Stromal cell of bone marrow (primary cell): ENCODE data around the gene MIA3.
A peak's percentile ranks its signal among the peaks of the same experiment; 100 is the strongest.
"Not testable (repeated sequence)": the region's sequence is repeated elsewhere in the genome, so short reads cannot be mapped to it uniquely, and the experiment has no call there.

ENCODE experiments used
- DNase-seq: peaks from one replicate; pipeline ENCODE4 v3.0.0-alpha.2; 2012; ENCODE audit warnings: low read depth

MIA3 gene

DNA sequence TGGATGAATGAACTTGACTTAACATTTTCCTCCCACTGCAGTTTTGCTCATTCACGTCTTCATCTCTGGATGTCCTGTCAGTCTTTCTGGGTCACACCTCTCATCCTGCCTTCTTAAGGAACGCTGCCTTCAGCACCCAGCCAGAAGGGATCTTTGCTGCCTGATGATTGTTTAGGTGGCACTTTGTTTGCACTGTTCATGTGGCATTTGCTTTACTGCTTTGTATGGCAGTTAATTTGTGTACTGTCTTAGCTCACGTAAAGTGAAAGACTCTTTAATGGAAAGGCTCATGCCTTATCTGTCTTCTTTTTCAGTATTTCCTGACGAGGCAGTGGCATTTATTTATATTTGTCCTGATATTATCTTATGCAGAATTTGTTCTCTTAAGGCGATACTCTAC is 4.9 kb downstream of the MIA3 start:
- DNase-seq: no peak

DNA sequence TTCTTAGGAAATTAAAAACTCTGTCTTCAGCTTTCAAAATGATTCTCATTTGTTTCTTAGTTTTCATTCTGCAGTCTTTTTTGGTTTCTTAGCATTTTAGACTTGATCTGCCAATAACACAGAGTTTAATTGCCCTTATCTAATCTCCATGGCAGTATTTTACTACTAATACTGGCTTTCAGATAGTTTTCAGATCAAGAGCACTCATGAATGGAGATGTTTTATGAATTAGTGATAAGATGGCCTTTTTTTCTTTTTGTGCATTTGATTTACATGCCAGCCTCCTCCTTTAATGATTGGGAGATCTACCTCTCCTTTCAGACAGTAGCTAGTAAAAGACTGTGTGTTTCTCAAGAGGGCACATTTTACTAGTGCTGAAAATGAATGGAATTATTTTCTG is 5.6 kb downstream of the MIA3 start:
- no peak for DNase-seq

DNA sequence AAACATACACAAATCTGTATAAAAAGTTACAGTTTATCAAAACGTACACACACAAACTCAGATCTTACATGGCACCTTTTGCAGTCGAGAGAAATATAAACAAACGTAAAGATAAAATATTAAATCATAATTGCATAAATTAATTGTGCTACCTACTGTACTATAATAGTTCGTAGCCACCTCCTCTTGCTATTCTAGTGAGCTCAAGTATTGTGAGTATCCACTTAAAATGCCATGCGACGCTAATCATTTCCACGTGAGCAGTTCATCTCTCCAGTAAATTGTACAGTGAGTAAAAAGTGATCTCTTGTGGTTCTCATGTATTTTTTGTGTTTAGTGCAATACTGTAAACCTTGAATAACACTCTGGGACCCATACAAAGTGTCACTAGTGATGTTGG is 6.3 kb downstream of the MIA3 start:
- DNase-seq: no peak

DNA sequence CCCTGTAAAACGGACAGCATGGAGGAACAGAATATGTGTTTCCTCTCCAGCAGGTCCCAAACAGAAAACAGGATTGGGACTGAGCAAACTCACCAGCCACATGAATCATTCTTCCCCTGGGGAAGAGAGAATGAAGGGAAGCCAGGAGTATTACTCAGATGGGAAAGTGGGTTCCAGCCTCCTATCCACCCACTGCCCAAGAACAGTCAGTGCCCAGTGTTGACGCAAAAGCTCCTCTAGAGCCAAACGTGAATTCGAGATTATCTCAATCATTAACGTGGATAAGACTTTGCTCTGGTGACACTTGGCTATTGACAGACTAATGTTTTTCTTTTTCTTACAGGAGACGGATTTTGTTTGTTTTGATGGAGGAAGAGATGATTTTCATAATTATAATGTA is 9.3 kb downstream of the MIA3 start:
- DNase-seq: peak; percentile 96

DNA sequence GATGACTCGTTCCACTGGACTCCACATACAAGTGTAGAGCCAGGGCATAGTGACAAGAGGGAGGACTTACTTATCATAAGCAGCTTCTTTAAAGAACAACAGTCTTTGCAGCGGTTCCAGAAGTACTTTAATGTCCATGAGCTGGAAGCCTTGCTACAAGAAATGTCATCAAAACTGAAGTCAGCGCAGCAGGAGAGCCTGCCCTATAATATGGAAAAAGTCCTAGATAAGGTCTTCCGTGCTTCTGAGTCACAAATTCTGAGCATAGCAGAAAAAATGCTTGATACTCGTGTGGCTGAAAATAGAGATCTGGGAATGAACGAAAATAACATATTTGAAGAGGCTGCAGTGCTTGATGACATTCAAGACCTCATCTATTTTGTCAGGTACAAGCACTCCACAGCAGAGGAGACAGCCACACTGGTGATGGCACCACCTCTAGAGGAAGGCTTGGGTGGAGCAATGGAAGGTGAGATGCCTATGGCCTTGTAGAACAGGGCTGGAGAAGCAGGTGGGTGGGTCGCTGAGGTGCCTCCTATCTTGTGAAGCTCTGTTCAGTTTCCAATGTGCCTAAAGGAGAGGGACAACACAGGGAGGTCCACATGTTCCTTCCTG is 12.1 kb downstream of the MIA3 start:
- no peak for DNase-seq

DNA sequence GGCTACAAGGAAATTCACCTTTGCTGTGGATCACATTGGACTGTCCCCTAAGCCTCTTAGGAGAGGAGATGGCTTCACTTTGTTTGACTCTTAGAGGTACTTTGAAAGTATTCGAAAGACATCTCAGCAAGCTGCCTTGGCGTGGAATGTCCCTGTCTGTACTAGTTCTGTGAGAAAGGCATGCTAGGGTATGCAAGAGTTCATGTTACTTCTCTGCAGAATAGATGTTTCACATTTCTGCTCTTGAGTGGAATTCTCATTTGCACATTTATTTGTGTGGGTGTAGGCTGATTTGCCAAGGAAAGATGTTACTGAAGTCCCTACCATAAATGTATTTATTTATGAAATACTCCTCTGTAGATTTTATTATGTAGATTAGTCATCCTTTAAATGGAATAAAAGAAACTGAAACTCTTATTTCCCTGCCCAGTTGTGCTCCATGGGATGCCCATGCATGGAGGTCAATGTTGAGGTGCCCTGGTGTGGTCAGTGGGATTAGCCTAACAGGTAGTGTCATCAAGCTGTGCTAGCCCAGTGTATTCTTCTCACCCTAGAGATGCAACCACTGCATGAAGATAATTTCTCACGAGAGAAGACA is 13.8 kb downstream of the MIA3 start:
- DNase-seq: no peak

DNA sequence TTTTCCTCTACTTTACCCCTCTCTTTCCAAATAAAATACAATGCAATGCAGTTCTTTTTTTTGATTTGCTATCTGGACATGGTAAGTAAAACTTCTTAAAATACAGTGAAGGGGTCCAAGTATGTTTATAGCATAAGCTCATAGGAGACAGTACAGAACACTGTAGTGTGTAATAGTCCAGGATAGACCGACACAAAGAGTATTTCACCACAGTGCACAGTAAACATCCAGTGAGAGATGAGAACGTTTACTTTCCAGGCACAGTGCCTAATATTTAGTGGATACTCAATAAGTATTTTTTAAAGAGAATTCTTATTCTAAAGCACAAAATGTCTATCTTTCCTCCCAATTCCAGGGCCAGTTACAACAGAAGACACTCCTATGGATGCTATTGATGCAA is 14.9 kb downstream of the MIA3 start:
- no peak for DNase-seq

DNA sequence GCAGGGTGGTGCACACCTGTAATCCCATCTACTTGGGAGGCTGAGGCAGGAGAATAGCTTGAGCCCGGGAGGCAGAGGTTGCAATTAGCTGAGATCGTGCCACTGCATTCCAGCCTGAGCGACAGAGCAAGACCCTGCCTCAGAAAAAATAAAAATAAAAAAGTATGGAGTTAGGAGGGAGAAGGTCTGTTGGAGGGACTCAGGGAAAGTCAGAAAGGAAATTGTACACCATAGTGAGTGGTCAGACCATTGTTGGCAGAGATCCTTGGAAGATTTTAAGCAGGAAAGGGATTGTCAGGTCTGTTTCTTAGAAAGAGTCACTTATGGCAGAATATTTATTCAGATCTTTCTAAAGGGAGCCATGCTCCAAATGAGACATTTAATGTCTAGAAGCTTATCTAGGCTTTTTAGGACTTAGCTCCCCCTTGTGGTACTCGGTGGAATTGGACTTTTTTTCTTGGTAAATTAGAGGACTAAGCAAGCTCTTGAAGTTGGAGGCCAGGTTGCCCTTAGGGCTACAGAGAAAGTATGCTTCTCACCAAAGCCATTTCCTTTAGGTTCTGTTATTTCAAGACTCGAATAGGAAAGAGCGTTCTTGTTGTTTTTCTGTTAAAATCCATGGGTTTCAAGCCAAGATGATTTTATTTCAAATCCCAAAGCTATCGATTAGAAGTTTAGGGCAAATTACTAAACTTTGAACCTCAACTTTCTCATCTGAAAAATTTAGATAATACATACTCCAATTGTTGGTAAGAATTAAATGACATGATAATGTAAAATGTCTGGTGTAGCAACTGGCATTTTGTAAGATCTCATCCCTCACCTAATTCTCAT is 16.5 kb downstream of the MIA3 start:
- peak; percentile 83 for DNase-seq

DNA sequence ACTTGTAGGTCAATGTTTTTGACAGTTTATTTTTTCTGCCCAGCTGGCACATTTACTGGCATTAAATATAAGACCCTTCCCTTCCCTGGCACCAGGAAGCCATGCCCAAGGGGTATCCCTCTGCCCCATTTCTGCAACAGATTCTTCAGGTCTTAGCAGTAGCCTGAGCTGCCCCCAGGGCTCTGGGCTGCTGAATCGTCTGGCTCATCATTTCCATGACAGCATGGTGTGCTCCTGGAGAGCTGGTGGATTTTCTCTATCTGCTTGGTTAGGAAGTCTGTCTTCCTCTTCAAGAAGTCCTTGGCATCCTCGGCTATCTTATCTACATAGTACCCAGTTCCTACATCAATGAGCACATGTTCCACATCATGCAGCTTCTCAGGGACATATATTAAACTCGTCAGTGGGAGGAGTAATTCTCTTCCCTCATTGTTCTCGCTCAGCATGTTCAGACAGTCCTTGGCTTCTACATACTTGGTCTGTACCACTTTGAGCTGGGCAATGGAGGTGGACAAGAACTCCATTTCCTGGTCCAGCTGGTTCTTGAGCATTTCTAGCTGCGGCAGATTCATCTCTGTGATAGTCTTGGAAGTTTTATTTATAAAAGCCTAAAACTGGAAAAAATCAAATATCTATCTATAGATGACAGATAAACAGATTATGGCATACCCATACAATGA is 23.5 kb downstream of the MIA3 start:
- DNase-seq: no peak

DNA sequence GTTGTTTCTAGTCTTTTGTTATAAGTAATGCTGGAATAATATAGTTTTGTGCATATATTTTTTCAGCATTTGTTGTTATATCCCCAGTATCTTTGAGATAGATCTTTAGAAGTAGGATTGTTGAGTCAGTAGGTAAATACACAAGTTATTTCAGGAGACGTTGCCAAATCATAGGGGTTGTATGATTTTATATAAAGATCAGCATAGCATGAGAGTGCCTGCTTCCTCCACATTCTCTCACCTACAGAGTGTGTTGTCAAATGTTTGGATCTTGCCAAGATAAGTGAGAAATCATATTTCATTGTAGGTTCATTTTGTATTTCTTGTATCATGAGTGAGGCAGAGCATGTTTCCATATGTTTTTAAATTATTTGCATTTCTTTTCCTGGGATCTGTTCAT is 24.6 kb downstream of the MIA3 start:
- DNase-seq: no peak

DNA sequence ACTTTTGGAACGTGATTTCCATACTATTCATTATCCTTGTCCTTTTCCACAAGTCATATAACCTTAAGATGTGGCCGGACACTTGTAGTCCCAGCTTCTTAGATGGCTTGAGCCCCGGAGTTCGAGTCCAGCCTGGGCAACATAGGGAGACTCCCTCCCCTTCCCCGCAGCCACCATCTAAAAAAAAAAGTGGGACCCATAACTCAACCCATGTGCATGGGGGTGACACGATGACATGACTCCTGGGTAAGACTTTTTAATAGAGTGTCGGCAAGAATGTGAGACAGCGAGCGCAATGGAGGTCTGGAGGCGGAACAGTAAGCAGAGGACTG is 25.7 kb downstream of the MIA3 start:
- peak; percentile 12 for DNase-seq

DNA sequence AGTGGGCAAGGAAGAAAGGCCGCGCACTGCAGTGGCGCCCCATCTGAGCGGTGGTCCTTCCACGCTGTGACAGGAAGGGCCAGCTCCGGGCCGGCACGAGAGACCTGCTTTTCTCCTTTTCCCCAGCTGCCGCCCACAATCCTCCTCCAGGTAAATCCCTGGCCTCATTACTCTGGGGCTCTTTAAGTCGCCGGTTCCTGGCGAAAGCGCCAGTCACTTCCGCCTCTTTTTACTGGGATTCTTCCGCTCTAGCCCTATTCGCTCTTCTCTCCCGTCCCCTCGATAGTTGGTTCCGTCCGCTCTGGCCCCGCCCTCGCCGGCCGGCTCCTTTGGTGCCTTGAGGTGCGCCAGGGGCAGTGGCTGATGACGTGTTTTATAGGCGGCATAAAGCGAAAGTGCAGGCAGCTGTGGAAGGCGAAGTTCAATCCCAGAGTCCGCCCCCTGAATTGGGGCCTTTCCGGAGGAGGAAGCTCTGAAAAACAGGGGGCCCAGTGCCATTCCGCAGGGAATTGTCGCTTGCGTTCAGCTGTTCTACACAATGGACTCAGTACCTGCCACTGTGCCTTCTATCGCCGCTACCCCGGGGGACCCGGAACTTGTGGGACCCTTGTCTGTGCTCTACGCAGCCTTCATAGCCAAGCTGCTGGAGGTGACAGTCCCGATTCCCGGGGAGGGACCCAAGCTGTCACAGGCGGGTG is 26.2 kb downstream of the MIA3 start:
- DNase-seq: peak; percentile 98

DNA sequence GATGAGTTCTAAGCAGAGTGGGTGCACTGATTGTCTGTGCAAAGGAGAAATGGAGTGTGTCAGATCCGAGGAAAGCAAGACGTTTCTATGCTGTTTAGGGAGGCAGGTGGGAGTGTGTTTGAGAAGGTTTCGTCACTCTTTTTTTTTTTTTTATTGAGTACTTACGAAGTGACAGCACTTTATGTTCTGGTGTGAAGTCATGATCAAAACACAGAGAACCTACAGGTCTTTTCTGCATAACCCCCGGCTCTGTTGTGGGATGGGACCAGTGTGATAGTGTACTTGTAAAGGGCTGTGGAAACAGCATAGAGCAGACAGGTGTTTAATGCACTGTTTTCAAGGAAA is 26.7 kb downstream of the MIA3 start:
- no peak for DNase-seq

DNA sequence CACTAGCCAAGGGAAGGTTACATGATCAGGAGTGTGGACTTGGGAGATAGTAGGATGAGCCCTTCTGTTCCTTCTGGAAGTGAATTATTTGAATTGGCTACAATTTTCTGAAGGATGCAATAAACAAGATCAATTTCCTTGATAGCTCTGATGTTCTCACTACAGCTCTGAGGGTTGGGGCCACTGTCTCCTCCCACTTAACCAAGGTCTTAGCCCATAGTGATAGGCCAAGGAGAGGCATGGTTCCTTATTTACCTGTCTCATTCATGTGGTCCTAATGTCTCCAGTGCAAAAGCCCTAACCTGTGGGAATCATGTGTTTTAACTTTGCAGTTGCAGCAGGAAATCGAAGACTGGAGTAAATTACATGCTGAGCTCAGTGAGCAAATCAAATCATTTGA is 34.8 kb downstream of the MIA3 start:
- no peak for DNase-seq

DNA sequence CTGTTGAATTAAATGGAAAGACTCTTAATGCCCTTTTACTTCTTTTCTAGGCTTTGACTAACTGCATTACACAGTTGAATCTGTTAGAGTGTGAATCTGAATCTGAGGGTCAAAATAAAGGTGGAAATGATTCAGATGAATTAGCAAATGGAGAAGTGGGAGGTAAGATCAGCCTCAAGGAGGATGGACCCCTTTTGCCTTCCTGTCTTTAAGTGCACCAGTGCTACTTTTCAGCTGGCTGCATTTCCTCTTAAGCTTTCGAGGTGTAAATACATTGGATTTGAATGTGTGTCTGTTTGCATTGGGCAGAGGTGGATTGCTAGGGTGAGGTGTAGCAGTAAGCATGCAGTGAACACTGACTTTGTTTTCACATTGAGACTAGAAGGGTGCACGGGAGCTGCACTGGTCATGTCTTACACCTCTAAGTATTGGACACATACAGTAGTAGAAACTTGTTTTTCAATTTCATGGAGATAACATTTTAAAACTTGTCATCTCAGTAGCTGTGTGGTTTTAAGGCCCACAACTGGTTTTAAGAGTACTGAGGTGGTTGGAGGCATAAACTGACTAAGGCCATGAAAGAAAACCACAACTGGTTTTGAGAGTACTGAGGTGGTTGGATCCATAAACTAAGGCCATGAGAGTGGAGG is 35.4 kb downstream of the MIA3 start:
- no peak for DNase-seq

DNA sequence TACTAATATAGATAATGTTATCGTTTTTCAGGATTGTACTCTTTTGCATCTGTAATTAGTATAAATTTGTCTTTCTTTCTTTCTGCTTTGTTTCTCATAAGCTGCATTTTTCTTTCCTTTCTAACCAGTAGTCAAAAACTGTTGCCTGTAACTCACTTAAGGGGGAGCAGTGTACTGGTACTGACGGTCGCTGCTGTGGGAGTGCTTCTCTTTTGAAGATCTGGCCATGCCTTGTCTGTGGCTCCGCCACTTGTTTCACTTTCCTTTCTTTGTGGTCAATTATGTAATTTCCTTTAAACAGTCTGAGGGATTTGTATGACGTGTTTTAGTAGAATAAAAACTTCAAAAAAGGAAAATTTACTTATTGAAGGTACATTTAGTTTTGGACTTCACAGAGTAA is 37.0 kb downstream of the MIA3 start:
- peak; percentile 69 for DNase-seq

DNA sequence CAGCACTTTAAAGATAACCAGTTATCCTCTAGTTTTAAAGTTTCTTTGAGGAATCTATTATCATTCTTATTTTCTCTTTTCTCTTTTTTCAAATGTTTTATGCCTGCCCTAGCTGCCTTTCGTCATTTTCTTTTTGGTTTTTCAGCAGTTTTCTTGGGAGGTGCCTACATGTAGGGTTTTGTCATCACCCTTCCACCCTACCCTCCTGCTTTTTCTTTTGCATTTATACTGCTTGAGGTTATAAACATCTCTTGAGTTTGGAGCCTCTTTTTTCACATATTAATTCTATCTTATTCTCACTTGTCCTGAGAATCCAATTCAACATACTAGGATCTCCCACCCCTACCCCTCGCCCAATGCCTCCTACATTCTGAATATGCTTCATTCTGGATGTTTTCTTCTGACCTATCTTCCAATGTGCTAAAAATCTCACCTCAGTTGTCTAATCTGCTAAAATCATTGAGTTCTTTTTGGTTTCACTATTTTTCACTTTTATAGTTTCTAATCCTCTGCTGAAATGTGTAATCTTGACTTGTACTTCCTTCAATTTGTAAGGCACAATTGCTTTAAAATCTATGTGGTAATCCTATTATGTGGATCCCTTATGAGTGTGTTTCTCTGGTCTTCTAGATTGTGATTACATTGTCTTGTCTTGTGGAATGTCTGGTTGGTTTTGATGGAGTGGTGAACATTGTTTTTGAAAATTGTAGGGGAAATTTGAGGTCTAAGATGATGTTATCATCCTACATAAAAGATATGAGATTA is 38.7 kb downstream of the MIA3 start:
- no peak for DNase-seq

DNA sequence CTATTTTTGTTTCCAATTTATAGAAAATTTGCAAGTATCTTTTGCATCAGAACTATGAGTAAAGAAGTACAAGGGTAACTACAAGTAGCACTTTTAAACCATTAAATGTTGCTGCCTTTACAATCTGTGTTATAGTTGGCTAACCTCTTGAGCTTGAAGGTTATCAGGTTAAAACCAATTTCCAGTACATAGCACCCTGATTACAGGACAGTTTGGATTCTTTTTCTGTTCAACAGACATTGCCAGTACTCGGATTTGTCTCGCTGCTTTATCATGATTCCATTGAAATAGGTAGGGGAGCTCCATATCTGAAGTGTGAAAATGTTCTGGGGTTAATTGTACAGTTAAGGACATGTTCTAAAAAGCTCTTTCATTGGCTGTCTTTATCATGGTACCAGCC is 40.0 kb downstream of the MIA3 start:
- no peak for DNase-seq

DNA sequence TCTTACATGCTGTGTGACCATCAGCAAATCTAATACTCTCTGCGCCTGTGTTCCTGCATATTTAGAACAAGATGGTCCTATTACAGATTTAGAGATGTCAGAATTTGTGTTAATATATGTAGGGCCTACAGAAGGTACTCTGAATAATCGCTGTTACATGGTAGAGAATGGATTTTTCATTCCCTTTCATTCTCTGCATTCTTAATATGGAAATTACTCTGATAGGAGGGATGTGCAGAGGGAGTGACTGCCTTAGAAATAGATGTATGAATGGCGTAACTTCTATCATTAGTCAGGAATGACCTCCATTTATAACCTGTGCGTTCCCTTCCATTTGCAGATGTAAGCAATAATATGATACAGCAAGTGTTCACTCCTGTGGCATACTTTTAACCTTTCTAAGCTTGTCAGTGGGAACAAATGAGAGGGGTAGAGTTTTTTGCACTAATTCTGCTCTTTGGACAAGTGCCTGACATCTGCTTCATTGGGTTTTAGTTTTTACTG is 45.6 kb downstream of the MIA3 start:
- no peak for DNase-seq

DNA sequence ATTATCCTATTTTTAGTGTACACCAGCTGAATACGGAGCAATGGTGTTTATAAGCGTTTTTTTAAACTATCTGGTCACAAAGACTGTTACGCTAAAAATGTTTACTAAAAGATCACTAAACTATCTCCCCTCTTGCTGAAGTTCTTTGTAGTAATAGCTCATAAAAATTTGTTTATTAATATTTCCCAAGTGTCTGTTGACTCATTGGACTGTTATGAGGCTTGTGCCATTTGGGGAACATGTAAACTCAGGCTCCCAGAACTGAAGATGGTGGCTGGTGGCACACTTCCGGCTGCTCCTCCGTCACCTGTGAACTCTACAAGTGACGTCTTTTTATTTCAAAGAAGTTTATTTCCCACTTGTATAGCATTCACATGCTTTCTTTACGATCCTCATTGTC is 48.1 kb downstream of the MIA3 start:
- no peak for DNase-seq

DNA sequence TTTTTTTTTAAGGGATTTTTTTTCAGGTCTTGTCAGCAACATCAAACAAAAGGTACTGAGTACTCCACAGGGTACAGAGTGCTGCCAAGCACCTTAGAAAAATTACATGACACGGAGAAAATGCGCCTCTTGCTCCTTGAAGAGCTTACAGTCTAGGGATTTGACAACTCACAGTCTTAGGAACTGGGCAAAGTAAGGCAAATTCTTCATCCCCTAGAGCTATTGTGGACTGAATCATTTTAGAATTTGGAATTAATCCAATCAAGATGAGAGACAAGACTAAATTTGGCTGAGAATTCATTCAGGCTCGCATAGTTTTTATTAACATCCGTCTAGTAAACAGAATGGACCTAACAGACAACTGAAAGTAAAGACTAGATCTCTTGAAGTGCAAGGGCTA is 50.3 kb downstream of the MIA3 start:
- DNase-seq: not testable (repeated sequence)
